HUDEP-2 (cell line): Measurements from ENCODE around the gene ART5.

Source experiments
- DNase-seq, 76 experiments: peaks; one replicate each; lab custom pipeline; 2025; ENCODE audit not compliant: unreplicated experiment in 76 of 76; lab: John Stamatoyannopoulos, UW

ART5 gene

GRCh38 chr11:3641701-3642070 lies at the start of gene ART5:
TSS of gene ART5 (minus strand) at chr11:3641992. CDS start at chr11:3641862, 130 bp downstream.
- no peak for DNase-seq

- DNase-seq = no peak
These were observed 45.0 kb upstream of the ART5 start for GRCh38 chr11:3686751-3687150.

- DNase-seq = no peak
These were observed 44.1 kb upstream of the ART5 start for GRCh38 chr11:3685923-3686322.

GRCh38 chr11:3684819-3685172 lies 43.0 kb upstream of the ART5 start:
- DNase-seq = peak in 21 of 76 experiments; percentile 4 to 53 (median 19)

GRCh38 chr11:3684129-3684818 lies 42.5 kb upstream of the ART5 start:
- no peak for DNase-seq

- DNase-seq = no peak
These were observed 41.2 kb upstream of the ART5 start for GRCh38 chr11:3683039-3683438.

GRCh38 chr11:3679077-3679476 lies 37.3 kb upstream of the ART5 start:
- DNase-seq = no peak

GRCh38 chr11:3675971-3676370 lies 34.2 kb upstream of the ART5 start:
- no peak for DNase-seq

- DNase-seq = no peak
These were observed 32.4 kb upstream of the ART5 start for GRCh38 chr11:3674189-3674588.

- no peak for DNase-seq
These were observed 29.8 kb upstream of the ART5 start, which contains the start of gene CHRNA10 for GRCh38 chr11:3671334-3672254. TSS of gene CHRNA10 (minus strand) at chr11:3671384. CDS start at chr11:3671312, 72 bp downstream.

- no peak for DNase-seq
These were observed 28.0 kb upstream of the ART5 start for GRCh38 chr11:3669742-3670183.

GRCh38 chr11:3669128-3669527 lies 27.3 kb upstream of the ART5 start:
- no peak for DNase-seq

- no peak for DNase-seq
These were observed 25.6 kb upstream of the ART5 start for GRCh38 chr11:3667149-3668035.

GRCh38 chr11:3666023-3666530 lies 24.3 kb upstream of the ART5 start:
- DNase-seq = no peak

GRCh38 chr11:3665336-3666022 lies 23.7 kb upstream of the ART5 start:
- DNase-seq = no peak

GRCh38 chr11:3664032-3664630 lies 22.3 kb upstream of the ART5 start:
- no peak for DNase-seq

- no peak for DNase-seq
These were observed 21.1 kb upstream of the ART5 start for GRCh38 chr11:3662856-3663255.

- no peak for DNase-seq
These were observed 19.2 kb upstream of the ART5 start for GRCh38 chr11:3660960-3661359.

- no peak for DNase-seq
These were observed 18.1 kb upstream of the ART5 start for GRCh38 chr11:3659595-3660515.
